GM18511 (cell line): ENCODE results near the gene MEFV.
"Not testable (repeated sequence)": the region's sequence is repeated elsewhere in the genome, so short reads cannot be mapped to it uniquely, and the experiment has no call there.

Experiments used
- ATAC-seq: cut with Tn5 transposase; IDR thresholded peaks from one replicate; pipeline ENCODE4 v1.9.1; 2021; ENCODE audit warnings: mild to moderate bottlenecking, moderate library complexity; ENCODE audit not compliant: unreplicated experiment

The MEFV gene

GRCh38 chr16:3270718-3271117, 14.3 kb upstream of the MEFV start:
- ATAC-seq, result not testable (repeated sequence)

GRCh38 chr16:3268294-3268693, 11.9 kb upstream of the MEFV start:
- no peak for ATAC-seq

GRCh38 chr16:3266873-3267537, 10.6 kb upstream of the MEFV start:
- ATAC-seq, result no peak

DNA sequence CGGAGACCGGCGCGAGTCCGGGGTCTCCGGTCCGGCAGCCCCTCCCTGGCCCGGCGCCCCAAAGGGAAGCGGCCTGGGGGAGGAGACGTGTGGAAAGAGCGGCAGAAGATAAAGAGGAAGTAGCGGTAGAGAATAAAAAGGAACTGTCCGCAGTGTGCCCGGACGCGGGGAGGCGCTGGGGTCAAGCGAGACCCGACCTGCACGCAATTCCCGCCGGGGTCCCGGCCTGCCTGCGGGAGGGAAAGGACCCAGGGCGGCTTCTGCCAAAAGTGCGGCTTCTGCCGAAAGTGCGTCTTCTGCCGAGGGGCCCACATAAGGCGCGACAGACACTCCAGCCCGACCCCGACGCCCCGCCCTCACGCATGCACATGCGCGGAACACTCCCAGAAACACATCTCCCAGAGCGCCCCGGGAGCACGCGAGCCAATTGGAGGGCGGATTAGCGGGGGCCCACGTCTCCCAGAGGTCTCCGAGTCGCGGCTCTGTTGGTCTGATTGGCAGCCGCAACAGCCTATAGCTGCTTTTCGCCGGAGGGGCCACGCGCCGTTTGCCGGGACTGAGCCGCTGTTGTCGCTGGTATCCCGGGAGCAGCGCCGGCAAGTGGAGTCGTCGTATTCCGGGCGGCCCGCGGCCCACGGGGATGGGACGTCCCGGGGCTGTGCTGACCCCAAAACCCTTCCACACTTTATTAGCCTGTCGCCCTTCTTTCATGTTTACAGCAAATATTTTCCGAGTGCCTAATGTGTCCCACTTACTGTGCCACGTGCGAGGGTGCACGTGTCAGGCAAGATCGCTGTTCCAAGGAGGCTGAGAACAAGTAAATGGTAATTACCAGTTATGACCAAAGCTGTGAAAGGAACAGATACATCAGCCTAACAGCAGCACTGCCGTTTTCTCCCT, 8.0 kb upstream of the MEFV start:
- peak; percentile 79 for ATAC-seq

GRCh38 chr16:3262517-3262916, 6.1 kb upstream of the MEFV start:
- no peak for ATAC-seq

DNA sequence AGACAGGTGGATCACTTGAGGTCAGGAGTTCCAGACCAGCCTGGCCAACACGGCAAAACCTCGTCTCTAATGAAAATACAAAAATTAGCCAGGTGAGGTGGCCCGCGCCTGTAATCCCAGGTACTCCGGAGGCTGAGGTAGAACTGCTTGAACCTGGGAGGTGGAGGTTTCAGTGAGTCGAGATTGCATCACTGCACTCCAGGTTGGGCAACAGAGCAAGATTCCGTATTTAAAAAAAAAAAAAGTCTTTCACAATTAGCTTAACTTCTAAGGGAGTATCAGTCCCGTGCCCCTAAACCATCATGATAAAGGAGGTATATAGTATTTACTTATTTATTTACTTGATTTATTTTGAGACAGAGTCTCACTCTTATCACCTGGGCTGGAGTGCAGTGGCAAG, 3.4 kb upstream of the MEFV start:
- no peak for ATAC-seq

DNA sequence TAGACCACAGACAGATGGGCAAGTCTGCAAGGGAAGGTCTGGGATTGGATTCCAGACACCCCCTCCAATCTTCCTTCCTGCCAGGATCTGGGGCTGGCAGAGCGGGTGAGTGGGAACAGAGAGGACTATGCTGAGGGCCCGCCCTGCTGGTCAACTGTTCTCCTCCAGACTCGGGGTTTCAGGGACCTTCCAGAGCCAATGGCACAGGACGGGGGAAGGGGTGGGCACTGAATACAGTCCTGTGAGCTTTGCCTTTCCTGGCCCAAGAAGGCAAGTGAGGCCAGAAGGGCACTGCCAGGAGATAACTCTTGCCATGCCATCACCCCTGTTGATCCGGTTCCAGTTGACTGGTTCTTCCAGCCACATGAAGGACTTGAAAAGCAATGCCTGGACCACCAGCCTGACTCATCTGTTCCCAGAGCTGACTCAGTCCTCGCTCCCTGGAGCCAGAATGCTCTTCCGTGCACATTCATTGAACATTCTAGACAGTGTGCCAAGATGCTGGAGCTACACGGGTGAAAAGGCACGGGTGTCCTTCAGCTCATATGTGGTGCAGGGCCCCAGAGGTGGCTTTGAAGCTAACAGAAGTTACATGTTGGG, 533 bp upstream of the MEFV start:
- no peak for ATAC-seq

GRCh38 chr16:3254309-3254708, 2.1 kb downstream of the MEFV start:
- no peak for ATAC-seq

- no peak for ATAC-seq
These were observed 3.5 kb downstream of the MEFV start for GRCh38 chr16:3252967-3253366.

- no peak for ATAC-seq
These were observed 7.0 kb downstream of the MEFV start for GRCh38 chr16:3249451-3249850.

DNA sequence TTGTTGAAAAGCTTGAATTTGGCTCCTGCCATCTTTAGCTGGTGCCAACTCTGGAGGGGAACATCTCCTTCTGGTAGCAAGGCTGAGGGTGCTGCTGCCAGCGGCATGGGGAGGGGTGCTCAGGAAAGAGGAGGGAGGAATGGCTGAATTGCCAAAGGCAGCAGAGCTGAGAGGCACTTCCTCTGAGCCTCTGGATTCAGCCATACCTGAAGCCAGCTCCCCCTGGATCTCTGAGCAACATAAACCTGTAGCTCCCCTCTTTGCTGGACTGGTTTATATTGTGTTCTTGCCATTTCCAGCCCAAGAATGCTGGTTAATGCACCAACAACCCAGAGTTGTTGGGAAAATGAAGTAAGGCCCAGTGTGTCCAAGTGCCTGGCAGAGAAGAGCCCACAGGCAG, 7.4 kb downstream of the MEFV start:
- no peak for ATAC-seq

GRCh38 chr16:3248596-3248995, 7.8 kb downstream of the MEFV start:
- no peak for ATAC-seq

- ATAC-seq, result no peak
These were observed 9.6 kb downstream of the MEFV start for GRCh38 chr16:3246876-3247275.

DNA sequence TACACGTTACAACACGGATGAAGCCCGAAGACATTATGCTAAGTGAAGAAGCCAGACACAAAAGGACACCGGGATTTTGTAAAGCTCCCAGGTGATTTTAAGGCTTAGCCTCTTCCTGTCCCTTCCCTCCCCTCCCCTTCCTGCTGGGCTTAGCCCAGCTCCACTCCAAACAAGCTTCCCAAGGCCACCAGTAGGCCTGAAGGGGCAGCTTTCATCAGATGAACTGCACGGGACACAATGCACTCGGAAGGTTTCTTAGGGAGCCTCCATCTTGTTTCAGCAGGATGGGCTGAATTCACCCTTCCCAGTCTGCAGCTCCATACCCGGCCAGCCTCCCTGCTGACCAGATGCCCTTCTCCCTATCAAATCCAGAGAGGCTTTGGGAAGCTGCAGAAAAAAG, 10.4 kb downstream of the MEFV start:
- no peak for ATAC-seq

DNA sequence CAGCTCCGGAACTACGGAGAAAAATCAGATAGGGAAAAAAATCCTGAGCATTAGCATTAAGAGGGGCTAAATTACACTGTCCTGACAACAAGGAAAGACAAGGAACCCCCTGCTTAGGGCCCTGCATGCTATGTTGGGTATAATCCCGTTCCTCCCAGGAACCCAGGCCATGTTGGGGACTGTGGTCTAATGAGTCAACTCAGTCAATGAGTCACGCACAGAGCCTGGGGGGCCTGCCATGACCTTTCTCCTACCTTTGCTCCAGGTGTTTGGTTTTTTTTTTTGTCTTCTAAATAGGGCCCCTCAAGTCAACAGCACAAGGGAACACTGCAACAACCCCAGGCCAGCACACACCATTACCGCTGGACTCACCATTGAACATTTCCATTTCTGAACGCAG, 12.6 kb downstream of the MEFV start:
- ATAC-seq, result no peak

DNA sequence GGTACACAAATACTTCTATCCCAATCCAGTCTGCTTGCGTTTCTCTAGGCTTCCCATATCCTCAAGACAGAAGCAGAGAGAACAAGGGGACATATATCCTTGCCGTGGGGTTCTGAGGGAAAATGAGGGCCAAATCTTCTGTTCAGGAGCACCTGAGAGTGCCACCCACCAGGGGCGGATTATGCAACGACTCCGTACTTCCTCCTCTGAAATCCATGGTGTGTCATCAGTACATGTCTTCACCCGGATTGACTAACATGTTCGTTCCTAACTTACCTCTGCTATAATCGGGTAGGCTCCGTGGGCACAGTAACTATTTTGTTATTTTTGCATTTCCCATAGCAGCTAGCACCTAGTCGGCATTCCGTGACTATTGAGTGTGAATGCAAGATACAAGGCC, 13.7 kb downstream of the MEFV start:
- no peak for ATAC-seq

GRCh38 chr16:3241761-3242160, 14.7 kb downstream of the MEFV start:
- ATAC-seq, result no peak

GRCh38 chr16:3235856-3236669, 20.4 kb downstream of the MEFV start:
- ATAC-seq, result no peak

DNA sequence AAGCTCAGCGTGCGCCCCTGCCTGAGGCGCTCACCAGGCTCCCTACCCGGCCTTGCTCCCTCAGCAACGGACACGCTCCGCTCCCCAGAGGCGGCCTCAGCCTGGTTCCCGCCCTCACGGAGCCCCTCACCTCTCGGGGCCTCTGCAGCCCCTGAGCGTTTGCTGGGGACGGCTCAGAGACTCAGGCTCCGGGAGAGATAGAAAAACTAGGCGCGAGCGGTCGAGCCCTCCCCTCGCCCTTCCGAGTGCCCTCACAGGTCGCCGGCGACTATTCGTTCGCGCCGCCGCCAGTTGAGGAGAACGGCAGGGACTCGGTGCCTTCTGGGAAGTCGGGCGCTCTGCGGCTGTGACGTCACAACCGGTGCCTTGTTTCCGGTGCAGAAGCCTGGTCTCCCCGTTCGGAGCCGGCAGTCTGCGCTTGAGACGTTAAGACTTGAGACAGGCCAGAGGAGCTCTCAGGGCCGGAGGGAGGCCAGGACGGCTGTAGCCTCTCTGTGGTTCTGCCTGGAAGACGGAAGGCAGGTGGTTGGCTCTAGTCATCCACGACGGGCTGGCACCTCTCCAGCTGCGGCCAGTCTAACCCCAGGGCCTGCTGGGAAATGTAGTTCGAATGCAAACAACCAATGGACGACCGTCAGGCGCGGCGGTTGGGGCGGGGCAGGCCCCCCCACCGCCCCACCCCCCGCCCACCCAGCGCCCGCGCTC, 21.4 kb downstream of the MEFV start, which contains the start of gene ZNF200:
Gene ZNF200, minus strand, starts transcription at position 302 of the 705 bp plus-strand sequence. CDS start 1,403 bp downstream, outside the sequence.
- peak; percentile 94 for ATAC-seq

GRCh38 chr16:3234543-3234856, 21.9 kb downstream of the MEFV start:
- ATAC-seq, result no peak
